Stimulated activated CD8-positive, alpha-beta memory T cell treated with anti-CD3 and anti-CD28 coated beads, Interleukin-4, amount 100 ng/mL, for 24 hours (primary cell): ENCODE data around the gene CHAT.

Experiments used
- DNase-seq: peaks from one replicate; pipeline ENCODE4 v3.0.0-alpha.2; 2020; ENCODE audit warnings: low read depth

Gene CHAT

DNA sequence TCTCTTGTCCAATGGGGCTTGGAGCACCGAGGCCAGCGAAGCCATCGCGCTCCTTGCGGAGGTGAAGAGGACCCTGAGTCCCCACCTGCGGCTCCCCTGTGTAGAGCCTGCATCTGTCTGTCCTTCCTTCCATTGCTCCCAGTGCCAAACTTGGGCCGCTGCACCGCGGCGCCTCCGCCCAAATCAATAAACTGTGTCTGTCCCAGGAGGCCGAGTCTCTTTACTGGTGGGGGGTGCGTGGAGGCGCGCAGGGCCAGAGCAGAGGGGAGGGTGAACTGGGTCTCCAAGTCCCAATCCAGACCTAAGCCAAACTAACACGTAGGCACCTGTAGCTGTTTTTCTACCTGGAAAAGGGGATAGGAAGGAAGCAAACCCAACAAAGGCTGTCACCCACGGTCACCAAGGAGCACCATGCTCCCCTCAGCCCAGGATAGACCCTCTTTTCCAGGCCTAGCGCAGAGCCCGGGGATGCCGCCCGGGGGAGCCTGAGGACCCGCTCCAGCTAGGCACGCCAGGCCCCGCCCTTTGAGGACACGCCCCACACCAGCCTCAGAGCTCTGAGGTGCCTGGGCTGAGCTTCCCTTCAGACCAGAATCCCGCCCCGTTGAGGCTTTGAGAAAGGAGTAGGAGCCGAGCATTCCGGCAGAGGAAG lies 1.2 kb upstream of the CHAT start:
- DNase-seq = no peak

DNA sequence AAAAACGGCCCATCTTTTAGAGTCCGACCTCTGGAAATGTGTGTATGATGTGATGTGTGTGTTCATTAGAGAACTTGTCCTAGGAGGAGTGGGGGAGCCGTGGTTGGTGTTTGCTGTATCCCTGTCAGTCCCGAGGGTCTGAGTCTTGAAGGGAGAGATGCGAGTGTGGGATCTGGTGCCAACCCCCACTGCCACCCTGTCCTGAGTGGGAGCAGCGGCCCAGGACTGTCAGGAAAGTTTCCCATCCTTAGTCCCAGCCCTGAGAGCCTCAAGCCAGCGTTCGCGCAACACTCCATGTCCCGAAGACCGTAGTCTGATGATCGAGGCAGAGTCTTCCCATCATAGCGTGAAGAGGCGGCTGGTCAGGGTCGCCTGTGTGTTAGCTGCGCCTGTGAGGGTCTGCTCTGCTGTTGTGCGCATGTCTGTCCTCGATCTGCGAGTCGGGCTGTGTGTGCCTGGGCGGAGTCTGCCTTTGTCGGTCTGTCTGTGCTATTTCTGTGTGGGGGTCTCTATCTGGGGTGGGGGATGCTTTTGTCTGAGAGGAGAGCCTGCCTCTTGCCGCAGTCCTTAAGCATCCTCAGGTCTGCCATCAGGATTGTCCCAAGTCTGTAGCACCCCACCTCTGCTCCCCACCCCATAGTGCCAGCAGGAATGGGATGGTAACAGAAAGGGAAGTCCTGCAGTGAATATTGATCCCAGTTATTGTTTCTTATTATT lies 514 bp upstream of the CHAT start:
- no peak for DNase-seq

DNA sequence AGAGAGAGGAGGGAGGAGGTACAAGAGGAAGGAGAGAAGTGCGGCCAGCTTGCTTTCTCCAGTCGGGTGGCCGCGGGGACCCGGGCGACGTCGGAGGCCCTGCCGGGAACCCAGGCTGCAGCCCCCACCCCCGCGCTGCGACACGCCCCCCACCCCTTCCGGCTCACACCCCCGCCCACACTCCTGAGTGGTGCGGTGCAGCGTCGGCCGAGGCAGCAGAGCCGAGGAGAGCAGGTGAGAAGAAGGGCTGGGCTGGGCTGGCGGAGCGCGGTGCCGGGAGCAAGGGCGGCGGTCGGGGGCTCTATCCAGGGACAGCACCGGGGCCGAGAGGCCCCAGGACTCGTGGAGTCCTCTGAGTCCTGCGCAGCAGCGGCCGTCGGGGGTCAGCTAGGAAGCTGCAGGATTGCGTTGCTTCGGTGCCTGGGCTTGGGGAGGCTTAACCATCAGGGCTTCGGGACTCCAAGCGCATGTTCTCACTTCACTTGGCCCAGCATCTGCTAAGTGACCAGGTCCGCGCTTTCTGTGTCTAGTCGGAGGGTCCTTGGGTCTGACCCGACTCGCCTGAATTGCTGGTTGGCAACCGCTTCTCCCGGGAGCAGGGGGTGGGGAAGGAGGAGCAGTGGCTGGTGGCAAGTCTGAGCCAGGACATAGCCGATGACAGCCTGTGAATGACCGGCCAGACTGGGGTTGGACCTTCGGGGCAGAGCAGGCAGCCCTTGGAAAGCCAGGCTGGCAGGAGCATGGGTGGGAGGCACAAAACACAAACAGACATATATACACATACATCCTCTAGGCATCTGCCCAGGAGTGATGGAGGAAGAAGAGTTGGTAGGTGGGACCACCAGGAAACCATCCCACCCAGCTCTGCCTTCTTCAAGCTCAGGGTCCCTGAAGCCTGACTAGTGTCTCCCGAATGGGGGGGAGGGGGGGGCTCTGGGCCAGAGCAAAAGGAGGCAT lies 683 bp downstream of the CHAT start:
- DNase-seq = no peak

DNA sequence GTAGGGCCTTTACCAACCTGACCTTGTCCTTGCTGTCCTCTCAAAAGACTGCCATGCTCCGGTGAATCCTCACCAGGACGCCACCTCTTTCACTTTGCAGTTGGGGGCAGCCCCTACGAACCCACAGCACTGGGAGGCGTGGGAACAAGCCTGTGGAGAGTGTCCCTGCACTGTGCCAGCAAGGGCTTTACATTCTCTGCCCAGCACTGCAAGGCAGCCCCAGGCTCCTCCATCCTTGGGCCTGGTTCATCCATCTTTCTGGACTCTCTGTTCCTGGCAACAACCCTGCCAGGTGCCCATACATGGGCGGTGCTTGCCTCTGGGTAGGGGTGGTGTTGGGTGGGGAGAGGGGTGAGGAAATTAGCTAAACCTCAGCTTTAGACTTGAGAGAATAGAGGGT lies 1.4 kb downstream of the CHAT start:
- no peak for DNase-seq

DNA sequence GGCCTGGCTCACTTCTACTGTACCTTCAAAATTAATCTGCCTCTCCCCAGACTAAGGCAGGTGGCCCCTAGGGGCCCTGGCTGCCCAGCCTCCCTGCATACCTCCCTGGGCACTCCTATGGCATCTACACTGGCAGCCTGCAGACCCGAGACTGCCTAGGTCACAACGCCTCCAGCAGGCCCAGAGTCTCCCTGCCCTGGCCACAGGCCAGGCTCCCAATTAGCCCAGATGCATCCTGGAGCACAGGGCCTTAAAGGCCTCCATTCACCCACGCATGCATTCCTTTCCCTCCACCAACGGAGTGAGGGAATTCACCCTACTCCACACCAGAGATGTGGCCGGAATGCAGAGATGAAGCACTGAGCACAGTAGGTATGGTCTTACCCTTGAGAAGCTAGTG lies 1.9 kb downstream of the CHAT start:
- DNase-seq = no peak

DNA sequence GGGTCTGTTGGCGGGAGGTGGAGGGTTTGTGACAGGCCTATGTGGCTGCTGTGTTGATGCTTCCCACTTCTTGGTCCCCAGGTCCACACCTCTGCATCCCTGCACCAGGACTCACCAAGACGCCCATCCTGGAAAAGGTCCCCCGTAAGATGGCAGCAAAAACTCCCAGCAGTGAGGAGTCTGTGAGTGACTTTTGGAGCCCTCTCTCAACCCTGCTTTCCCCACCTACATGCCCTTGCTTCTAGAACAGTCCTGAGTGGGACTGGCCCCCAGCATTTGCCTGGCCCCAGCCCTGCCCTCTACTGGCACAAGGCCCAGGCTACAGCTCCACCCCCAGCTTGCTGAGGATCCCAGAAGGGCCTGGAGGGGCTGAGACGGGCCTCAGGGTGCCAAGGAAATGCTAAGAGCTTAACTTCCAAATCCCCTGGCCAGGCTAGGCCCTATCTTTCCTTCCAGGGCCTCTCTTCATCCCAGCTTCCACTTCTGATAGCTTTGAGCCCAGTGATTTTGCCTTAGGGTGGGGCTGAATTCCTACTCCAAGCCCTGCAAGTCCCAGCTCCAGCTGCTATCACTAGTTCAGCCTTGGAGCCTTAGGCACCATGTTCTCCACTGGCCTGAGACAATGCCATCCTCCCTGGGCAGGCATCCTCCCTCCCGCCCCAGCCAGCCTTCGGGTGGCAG lies 2.7 kb downstream of the CHAT start:
- DNase-seq = no peak

DNA sequence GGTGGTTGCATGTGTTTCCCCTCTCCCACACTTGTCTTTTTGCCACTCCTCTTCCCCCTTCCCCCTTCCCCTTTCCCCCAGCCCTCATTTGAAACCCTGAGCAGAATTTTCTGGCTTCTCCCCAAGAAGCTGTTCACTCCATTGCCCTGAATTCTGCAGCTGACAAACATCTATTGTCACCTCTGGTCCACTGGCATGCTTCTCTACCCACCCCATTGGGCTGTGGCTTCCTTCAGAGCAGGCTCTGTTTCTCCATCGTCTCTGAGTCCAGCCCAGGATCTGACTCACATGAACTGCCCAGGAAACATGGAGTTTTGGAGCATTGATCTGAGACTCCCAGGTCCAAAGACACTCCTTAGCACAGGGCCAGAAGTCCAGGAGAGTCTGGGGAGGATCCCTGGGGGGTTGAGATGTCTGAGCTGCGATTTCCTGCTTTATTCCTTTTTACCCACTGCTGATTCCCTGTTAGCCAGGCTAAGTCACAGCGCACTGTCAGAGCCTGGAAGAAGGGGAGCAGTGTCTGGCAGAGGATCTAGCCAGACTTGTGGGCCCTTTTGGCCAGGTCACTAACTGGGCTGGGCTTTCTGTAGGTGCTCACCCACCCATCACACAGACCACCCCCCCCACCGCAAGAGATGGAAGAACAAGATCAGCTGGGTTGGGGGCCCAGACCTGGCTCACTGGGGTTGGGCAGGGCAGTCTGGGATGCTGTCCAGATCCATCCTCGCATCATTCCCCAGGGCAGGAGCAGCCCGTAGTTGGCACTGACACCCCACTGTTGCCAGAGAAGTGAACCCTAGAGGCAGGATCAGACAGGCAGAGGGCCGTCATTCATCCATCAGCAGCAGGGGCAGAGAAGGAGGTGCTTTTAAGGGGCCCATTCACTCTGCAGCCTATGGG lies 3.5 kb downstream of the CHAT start:
- DNase-seq = no peak

DNA sequence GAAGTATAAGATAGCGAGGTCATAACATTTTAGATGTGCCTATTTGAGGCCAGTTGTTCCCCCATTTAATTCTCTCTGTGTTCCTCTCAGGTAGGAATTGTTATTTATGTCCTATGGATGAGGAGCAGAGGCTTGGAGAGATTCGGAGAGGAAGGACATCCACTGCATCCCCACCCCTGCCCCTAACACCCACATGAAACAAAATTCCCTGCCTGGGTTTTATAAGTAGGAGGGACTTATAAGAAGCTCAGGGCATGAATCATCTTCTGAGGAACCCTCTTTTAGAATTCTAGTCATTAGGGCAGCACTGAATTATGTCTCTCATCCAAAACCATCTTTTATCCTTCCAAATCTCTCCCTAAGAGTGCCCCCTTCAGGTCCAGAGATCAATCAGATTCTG lies 5.0 kb downstream of the CHAT start:
- DNase-seq = no peak

DNA sequence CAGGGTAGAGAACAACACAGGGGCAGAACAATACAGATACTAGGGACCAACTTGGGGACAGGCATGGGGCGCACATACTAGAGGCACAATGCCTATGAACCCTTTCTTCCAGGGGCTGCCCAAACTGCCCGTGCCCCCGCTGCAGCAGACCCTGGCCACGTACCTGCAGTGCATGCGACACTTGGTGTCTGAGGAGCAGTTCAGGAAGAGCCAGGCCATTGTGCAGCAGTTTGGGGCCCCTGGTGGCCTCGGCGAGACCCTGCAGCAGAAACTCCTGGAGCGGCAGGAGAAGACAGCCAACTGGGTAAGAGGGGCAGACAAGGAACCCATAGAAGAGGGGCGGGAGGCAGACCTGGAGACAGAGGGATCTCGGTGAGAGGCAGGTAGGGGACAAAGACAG lies 5.8 kb downstream of the CHAT start:
- DNase-seq = no peak

DNA sequence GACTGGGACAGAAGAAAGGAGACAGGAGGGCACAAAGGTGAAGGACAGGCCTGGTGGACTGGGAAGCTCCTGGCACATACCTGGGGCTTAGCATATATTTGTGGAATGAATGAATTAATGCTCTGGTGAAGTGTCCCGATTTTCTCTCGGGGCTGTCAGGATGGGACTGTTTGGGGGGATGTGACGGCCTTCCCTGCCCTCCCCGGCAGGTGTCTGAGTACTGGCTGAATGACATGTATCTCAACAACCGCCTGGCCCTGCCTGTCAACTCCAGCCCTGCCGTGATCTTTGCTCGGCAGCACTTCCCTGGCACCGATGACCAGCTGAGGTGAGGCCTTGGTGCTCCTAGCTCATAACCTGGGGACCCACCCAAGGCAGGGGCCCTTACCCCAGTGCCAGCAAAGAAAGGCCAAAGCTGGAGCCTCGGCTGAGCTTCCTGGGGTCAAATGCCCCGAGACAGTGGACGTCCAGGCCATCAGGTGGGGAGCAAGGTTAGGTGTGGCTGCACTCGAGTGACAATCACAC lies 6.5 kb downstream of the CHAT start:
- DNase-seq = no peak

DNA sequence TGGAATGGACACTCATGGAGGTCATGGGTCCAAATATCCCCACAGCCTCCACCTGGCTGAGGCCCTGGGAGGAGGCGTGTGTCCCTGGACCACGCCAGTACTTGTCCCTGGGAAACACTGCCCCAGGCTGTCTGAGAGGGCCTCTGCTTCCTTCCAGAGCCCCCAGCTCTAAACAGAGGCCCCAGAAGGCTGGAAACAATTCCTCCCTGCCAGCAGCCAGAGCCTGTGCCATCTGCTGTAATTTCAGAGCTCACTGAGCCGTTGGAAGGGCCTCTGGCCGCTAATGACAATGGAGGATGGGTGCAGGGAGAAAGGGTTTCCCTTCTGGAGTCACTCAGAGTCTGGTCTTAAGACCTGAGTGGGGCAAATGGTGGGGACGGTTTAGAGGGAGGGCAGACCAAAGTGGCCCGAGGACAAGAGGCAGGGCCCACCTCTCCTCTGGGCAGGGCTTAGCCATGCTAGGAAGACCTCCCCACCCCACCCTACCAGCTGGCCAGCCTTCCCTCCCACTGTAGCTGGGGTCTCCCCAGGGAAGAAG lies 7.1 kb downstream of the CHAT start:
- no peak for DNase-seq

DNA sequence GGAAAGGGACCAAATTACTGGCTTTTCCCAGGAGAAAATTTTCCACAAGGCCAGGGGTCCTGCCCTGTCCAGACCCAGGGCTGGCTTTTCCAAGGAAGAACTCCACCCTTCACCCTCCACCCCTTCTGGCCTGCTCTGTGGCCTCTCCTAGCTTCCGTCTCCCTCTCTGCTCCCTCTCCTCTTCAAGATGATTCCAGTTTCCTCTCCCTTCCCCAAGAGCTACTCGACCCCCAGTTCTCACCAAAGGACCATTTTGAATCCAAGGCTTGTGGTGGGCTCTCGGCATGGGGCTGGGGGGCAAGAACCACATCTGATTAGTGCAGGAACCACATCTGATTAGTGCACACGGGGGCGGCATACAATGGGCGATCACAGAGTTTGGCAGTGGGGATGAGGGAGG lies 7.7 kb downstream of the CHAT start:
- DNase-seq = no peak

DNA sequence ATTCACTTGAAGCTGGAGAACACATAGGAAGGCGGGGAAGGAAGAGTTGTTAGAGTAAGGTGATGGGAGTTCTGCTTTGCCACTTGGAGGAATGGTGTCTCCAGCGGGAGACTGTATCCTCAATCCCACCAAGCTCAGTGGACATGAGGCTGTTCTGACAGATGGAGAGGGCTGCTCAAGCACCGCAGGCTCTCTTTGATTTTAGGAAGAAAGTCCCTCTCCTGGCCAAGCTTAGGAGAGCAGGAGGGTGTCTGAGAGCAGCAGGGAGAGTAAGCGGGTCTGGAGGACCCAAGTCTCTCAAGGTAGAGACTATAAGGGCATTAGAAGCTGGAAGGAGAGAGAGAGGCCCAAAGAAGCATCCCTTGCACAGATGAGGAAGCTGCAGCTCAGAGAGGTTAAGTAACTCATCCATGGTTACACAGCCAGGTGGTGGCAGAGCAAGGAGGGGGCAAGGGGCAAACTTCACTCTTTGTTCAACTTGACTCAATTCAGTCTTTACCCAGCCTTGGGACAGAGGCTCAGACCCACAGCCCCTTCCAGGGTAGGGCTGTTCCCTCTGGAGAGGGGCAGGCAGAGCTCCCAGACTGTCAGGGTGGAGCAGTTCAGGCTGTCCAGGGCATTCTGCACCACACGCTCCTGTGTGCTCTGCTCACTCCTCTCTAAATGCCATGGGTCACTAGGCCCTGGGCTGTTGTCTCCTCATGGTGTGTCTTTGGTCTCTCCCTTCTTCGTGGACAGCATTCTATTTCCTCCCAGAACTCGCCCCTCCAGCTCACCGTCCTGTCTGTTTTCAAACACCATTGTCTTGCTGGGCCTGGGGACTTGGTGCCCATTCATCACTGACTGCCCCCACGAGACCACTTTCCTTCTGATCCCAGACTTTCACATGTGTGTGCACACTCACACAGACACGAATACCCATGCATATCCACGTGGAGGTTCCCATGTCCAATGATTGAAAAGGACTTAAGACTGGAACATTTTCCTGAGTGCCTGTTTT lies 8.9 kb downstream of the CHAT start:
- DNase-seq = no peak

DNA sequence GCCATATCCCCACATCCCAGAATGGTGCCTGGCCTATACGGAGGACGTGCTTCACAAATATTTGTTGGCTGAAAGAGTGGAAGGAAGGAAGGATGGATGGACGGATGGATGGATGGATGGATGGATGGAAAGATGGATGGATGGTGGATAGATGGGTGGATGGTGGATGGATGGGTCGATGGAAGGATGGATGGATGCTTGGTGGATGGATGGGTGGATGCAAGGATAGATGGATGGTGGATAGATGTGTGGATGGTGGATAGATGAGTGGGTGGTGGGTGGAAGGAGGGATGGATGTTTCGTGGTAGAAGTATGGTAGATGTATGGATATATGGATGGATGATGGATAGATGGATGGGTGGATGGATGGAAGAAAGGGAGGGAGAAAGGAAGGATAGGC lies 10.8 kb downstream of the CHAT start:
- no peak for DNase-seq

DNA sequence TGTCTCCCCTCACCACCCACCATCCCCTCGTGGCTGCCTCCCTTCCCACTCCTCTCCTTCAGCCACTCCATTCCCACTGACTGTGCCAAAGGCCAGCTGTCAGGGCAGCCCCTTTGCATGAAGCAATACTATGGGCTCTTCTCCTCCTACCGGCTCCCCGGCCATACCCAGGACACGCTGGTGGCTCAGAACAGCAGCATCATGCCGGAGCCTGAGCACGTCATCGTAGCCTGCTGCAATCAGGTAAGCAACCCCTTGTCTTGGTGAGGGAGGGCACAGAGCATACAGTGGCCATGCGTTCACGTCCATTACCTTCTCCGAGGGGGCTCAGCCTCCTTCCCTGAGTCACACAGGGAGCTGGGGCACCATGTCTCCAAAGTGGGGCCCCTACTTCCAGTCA lies 11.6 kb downstream of the CHAT start:
- DNase-seq = no peak

DNA sequence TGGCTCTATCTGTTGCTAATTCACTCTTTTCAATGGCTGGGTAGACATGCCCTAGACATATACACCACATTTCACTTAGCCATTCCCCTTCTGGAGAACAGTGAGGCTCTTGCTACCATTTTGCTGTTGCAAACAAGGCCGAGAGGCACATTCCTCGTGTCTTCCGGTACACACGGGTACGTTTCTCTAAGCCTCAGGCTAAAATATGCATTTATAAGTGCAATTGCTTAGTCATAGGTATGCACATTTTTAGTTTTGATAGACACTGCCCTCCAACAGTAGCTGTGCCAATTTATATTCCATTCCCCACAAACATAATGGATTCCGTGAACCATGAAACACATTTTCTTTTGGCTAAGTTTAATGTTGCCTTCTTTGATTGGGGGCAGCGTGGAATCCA lies 13.2 kb downstream of the CHAT start:
- no peak for DNase-seq

DNA sequence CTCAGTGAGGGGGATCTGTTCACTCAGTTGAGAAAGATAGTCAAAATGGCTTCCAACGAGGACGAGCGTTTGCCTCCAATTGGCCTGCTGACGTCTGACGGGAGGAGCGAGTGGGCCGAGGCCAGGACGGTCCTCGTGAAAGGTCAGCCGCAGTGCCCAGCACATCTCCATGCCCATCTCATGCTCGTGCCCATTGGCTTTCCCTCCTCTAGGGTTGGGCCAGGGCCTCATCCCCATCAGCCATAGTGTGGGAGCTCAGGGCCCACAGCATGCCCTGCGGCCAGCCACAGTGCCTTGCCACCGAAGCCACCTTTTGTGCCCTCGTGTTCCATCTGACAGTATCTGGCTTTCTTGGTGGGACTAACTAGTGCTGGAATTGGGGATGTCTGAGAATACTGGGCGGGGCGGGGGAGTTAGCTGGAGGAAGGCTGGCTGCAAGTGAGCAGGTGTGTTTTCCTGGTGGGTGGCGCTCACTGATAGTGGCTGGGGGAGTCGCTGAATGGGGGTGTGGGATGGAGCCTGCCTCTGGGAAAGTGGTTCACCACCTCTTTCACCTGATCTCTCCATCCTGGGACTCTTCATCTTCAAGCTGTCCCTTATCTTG lies 13.9 kb downstream of the CHAT start:
- DNase-seq = no peak

DNA sequence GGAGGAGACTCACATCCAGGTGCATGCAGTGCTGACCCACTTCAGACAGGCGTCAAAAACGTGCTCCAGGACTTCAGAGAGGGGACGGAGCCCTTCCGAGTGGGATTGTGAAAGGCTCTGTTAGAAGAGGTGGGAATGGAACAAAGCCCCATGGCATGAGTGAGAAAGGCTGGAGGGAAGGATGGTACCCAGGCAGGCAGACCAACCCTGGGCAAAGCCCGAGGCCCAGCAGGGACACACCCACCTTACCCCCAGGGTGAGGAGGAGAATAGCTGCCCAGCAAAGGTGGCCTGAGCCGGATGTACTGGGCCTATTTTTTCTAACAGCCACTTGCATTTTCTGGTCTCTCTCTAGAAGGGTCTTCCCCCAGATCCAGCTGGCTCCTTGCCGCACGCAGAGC lies 14.8 kb downstream of the CHAT start:
- DNase-seq = no peak

DNA sequence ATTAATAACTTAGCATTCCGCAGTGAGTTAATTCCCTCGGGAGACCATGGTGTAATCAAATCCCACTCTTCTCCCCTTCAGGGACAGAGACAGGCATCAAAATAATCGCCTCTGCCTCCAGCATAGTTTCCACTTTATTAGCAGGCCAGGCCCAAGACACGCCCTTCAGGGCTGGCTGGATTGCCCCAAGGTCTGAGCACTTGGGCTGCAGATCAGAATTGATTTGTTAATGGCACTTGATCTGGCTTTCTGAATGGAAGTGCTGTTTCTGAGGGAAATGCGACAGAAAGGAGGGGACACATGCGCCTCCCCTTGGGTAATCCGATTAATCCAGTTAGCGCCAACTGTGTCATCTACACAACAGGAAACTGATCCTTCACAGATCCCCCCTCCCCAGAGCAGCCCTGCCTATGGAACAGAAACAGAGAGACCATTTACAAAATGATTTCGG lies 15.6 kb downstream of the CHAT start:
- no peak for DNase-seq
